HepG2 (cell line): Measurements from ENCODE around the gene PRKRIP1. TPM values are rescaled to one million over a fixed set of nuclear protein-coding genes. Genes with fewer than 3 reads are reported as not detected.

Experiments used
- AGO2 ChIP-seq: fragments of 200-400 bp; formaldehyde crosslinking; optimal IDR thresholded peaks from 2 replicates; pipeline ENCODE3; 2017; ENCODE audit warnings: mild to moderate bottlenecking, low read depth, low read length, moderate library complexity
- FLYWCH1 ChIP-seq: sonication (generic); formaldehyde crosslinking; IDR thresholded peaks from 2 replicates; pipeline ENCODE4 v1.8.1; 2023; ENCODE audit warnings: mild to moderate bottlenecking, missing genetic modification reagents
- FOSL1 ChIP-seq: sonication (generic); formaldehyde crosslinking; IDR thresholded peaks from 2 replicates; pipeline ENCODE4 v1.9.0; 2021; ENCODE audit warnings: missing genetic modification reagents, borderline replicate concordance
- GATAD2A ChIP-seq: IDR thresholded peaks from 2 replicates; pipeline ENCODE4 v1.6.1; 2016
- MEIS1 ChIP-seq: sonication (generic); formaldehyde crosslinking; IDR thresholded peaks from 2 replicates; pipeline ENCODE4 v1.9.0; 2021; ENCODE audit warnings: mild to moderate bottlenecking, missing genetic modification reagents, moderate library complexity, borderline replicate concordance
- SIN3B ChIP-seq: fragments of 150-350 bp; IDR thresholded peaks from 2 replicates; pipeline ENCODE4 v1.6.1; 2014; ENCODE audit warnings: low read length
- SIX1 ChIP-seq: sonication (generic); formaldehyde crosslinking; IDR thresholded peaks from 2 replicates; pipeline ENCODE4 v1.4.0; 2020; ENCODE audit warnings: missing genetic modification reagents, borderline replicate concordance
- SRSF4 ChIP-seq: fragments of 200-400 bp; formaldehyde crosslinking; IDR thresholded peaks from one replicate; pipeline ENCODE4 v1.6.1; 2018; ENCODE audit warnings: mild to moderate bottlenecking, low read depth, low read length, moderate library complexity; ENCODE audit not compliant: poor library complexity, severe bottlenecking
- ZNF3 ChIP-seq: IDR thresholded peaks from 2 replicates; pipeline ENCODE4 v1.7.0; 2017; ENCODE audit warnings: inconsistent platforms
- ZNF350 ChIP-seq: sonication (generic); formaldehyde crosslinking; IDR thresholded peaks from 2 replicates; pipeline ENCODE4 v1.4.0; 2020; ENCODE audit warnings: mild to moderate bottlenecking, low read depth, missing genetic modification reagents, borderline replicate concordance
- ZNF629 ChIP-seq: sonication (generic); formaldehyde crosslinking; conservative IDR thresholded peaks from 2 replicates; pipeline ENCODE4 v1.5.0; 2020; ENCODE audit warnings: missing genetic modification reagents
- ZNF746 ChIP-seq: sonication (generic); formaldehyde crosslinking; IDR thresholded peaks from 2 replicates; pipeline ENCODE4 v1.8.0; 2022; ENCODE audit warnings: mild to moderate bottlenecking, missing genetic modification reagents
- ZNF75D ChIP-seq: sonication (generic); formaldehyde crosslinking; IDR thresholded peaks from 2 replicates; pipeline ENCODE4 v1.8.1; 2023; ENCODE audit warnings: missing genetic modification reagents, mild to moderate bottlenecking, borderline replicate concordance
- ZZZ3 ChIP-seq: sonication (generic); formaldehyde crosslinking; IDR thresholded peaks from 2 replicates; pipeline ENCODE4 v1.4.0; 2020; ENCODE audit warnings: missing genetic modification reagents, mild to moderate bottlenecking, borderline replicate concordance
- polyA plus RNA-seq, 8 experiments: library from polyadenylated mRNA; depleted of rRNA in 3 of 8; stranded (reverse) in 7 of 8; unstranded in 1 of 8; fragments of >200 nt; fragmentation: Illumina TruSeq in 4 of 8; extraction: Trizol in 4 of 8; gene quantifications; 2 replicates each; pipeline versions ENCODE4 v1.2.1 to v1.2.3, GENCODE V29; 2011 to 2016; ENCODE audit warnings: low read depth in 4 of 8, missing spikeins in 1 of 8, mixed read lengths in 1 of 8; ENCODE audit not compliant: insufficient read depth in 1 of 8
- total RNA-seq, 5 experiments: library from RNA; depleted of rRNA; stranded (reverse); fragments of >200 nt; fragmentation: Illumina TruSeq; extraction: Trizol; gene quantifications; 2 replicates each; pipeline ENCODE4 v1.2.3, GENCODE V29; 2016; ENCODE audit warnings: low read depth in 1 of 5
- TF ChIP-seq, protein P1 (sequence below): sonication (generic); formaldehyde crosslinking; IDR thresholded peaks from 2 replicates; pipeline ENCODE4 v1.4.0; 2020; ENCODE audit warnings: missing genetic modification reagents
- TF ChIP-seq, protein P2 (sequence below): sonication (generic); formaldehyde crosslinking; IDR thresholded peaks from 2 replicates; pipeline ENCODE4 v1.5.1; 2020; ENCODE audit warnings: missing genetic modification reagents, mild to moderate bottlenecking, borderline replicate concordance
- TF ChIP-seq, protein P3 (sequence below): sonication (generic); formaldehyde crosslinking; IDR thresholded peaks from 2 replicates; pipeline ENCODE4 v1.5.0; 2020; ENCODE audit warnings: mild to moderate bottlenecking, missing genetic modification reagents, borderline replicate concordance
- TF ChIP-seq, protein P4 (sequence below), 2 experiments: sonication (generic) in 1 of 2; formaldehyde crosslinking in 1 of 2; IDR thresholded peaks; 2 replicates each; pipeline versions ENCODE4 v1.4.0 to v1.6.1; 2018 to 2020; ENCODE audit warnings: missing genetic modification reagents in 2 of 2, borderline replicate concordance in 1 of 2, low read depth in 1 of 2, mild to moderate bottlenecking in 1 of 2, missing biosample characterization in 1 of 2

Gene PRKRIP1
- total and polyA plus RNA-seq, 2 of the 13 experiments (the other 11 are each of a cell fraction or from before 2014, with no cell fraction given): 13.2 to 16.8 TPM

DNA sequence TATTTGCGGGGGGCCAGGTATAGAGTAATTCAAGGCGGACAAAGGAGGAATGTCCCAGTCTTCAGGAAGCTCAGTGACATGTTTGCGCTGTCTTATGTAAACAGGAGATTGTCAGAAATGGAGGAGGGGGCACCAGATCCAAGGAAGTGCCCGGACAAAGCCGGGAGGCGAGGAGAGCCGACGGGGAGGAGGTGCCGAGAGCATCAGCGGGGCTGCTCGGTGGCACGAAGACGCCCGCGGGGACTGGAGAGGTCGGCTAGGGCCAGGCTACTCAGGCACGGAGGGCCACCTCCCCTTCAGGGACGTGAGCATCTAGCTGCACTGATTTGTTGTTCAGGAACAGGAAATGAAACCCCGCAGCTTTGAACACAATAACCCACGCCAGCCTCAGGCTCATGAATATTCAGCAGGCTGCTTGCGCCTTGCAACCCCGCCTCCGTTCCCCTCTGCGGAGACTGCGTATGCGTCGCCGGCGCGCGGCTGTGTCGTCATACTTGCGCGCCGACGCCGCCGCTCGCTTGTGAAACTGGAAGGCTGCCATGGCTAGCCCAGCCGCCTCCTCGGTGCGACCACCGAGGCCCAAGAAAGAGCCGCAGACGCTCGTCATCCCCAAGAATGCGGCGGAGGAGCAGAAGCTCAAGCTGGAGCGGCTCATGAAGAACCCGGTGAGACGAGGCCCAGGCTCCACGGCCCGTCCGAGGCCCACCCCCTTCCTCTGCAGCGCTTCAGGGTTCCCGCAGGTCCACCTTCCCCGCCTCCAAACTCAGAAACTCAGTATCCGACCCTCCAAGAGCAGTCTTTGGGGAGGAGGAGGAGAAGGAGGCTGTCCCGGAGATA is at the start of gene PRKRIP1 (continued):
- TF ChIP-seq FLYWCH1 (CRISPR knock-in tag) (no peak), MEIS1 (CRISPR knock-in tag) (no peak), ZNF3 (CRISPR knock-in tag) (no peak), ZNF746 (CRISPR knock-in tag) (no peak), ZNF629 (CRISPR knock-in tag) (0 out of 2 replicates have a peak, but pooled peaks have one; percentile 2), GATAD2A (CRISPR knock-in tag) (no peak), SIN3B (peak; percentile 88), ZNF350 (CRISPR knock-in tag) (peak; percentile 77; the same call in 1 of the 2 replicates), ZZZ3 (CRISPR knock-in tag) (peak; percentile 70; the same call in 1 of the 2 replicates), SIX1 (no peak), AGO2 (peak; percentile 100), FOSL1 (no peak), ZNF75D (CRISPR knock-in tag) (no peak), SRSF4 (peak; percentile 46)
- TF ChIP-seq, protein P1, sequence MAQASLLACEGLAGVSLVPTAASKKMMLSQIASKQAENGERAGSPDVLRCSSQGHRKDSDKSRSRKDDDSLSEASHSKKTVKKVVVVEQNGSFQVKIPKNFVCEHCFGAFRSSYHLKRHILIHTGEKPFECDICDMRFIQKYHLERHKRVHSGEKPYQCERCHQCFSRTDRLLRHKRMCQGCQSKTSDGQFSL (CRISPR knock-in tag): no peak
- TF ChIP-seq, protein P2, sequence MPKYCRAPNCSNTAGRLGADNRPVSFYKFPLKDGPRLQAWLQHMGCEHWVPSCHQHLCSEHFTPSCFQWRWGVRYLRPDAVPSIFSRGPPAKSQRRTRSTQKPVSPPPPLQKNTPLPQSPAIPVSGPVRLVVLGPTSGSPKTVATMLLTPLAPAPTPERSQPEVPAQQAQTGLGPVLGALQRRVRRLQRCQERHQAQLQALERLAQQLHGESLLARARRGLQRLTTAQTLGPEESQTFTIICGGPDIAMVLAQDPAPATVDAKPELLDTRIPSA (CRISPR knock-in tag): no peak
- TF ChIP-seq, protein P3, sequence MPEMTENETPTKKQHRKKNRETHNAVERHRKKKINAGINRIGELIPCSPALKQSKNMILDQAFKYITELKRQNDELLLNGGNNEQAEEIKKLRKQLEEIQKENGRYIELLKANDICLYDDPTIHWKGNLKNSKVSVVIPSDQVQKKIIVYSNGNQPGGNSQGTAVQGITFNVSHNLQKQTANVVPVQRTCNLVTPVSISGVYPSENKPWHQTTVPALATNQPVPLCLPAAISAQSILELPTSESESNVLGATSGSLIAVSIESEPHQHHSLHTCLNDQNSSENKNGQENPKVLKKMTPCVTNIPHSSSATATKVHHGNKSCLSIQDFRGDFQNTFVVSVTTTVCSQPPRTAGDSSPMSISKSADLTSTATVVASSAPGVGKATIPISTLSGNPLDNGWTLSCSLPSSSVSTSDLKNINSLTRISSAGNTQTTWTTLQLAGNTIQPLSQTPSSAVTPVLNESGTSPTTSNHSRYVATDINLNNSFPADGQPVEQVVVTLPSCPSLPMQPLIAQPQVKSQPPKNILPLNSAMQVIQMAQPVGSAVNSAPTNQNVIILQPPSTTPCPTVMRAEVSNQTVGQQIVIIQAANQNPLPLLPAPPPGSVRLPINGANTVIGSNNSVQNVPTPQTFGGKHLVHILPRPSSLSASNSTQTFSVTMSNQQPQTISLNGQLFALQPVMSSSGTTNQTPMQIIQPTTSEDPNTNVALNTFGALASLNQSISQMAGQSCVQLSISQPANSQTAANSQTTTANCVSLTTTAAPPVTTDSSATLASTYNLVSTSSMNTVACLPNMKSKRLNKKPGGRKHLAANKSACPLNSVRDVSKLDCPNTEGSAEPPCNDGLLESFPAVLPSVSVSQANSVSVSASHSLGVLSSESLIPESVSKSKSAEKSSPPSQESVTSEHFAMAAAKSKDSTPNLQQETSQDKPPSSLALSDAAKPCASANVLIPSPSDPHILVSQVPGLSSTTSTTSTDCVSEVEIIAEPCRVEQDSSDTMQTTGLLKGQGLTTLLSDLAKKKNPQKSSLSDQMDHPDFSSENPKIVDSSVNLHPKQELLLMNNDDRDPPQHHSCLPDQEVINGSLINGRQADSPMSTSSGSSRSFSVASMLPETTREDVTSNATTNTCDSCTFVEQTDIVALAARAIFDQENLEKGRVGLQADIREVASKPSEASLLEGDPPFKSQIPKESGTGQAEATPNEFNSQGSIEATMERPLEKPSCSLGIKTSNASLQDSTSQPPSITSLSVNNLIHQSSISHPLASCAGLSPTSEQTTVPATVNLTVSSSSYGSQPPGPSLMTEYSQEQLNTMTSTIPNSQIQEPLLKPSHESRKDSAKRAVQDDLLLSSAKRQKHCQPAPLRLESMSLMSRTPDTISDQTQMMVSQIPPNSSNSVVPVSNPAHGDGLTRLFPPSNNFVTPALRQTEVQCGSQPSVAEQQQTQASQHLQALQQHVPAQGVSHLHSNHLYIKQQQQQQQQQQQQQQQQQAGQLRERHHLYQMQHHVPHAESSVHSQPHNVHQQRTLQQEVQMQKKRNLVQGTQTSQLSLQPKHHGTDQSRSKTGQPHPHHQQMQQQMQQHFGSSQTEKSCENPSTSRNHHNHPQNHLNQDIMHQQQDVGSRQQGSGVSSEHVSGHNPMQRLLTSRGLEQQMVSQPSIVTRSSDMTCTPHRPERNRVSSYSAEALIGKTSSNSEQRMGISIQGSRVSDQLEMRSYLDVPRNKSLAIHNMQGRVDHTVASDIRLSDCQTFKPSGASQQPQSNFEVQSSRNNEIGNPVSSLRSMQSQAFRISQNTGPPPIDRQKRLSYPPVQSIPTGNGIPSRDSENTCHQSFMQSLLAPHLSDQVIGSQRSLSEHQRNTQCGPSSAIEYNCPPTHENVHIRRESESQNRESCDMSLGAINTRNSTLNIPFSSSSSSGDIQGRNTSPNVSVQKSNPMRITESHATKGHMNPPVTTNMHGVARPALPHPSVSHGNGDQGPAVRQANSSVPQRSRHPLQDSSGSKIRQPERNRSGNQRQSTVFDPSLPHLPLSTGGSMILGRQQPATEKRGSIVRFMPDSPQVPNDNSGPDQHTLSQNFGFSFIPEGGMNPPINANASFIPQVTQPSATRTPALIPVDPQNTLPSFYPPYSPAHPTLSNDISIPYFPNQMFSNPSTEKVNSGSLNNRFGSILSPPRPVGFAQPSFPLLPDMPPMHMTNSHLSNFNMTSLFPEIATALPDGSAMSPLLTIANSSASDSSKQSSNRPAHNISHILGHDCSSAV (CRISPR knock-in tag): no peak
- TF ChIP-seq, protein P4, sequence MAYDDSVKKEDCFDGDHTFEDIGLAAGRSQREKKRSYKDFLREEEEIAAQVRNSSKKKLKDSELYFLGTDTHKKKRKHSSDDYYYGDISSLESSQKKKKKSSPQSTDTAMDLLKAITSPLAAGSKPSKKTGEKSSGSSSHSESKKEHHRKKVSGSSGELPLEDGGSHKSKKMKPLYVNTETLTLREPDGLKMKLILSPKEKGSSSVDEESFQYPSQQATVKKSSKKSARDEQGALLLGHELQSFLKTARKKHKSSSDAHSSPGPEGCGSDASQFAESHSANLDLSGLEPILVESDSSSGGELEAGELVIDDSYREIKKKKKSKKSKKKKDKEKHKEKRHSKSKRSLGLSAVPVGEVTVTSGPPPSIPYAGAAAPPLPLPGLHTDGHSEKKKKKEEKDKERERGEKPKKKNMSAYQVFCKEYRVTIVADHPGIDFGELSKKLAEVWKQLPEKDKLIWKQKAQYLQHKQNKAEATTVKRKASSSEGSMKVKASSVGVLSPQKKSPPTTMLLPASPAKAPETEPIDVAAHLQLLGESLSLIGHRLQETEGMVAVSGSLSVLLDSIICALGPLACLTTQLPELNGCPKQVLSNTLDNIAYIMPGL (CRISPR knock-in tag; IDR thresholded peaks at IDR 0.05; ENCODE audit: borderline replicate concordance in 1 of 2, low read depth in 1 of 2): peak; percentile 52 to 64; a peak in 3 of 4 replicates
